Measurements from ENCODE around the gene SARNP.

SARNP gene

GRCh38 chr12:55721601-55722213 is 95.8 kb downstream of the SARNP start:
- DNase-seq = no peak

GRCh38 chr12:55720894-55721444 is 96.6 kb downstream of the SARNP start:
- DNase-seq = no peak

- no peak for DNase-seq
Observed at GRCh38 chr12:55720071-55720564, 97.4 kb downstream of the SARNP start, which contains the start of gene RDH5. Gene RDH5, plus strand, starts transcription at chr12:55720393. Its CDS starts 792 bp downstream, at chr12:55721185.

GRCh38 chr12:55719371-55719770 is 98.2 kb downstream of the SARNP start:
- no peak for DNase-seq

GRCh38 chr12:55718624-55719275 is 98.8 kb downstream of the SARNP start:
- DNase-seq = no peak

GRCh38 chr12:55718015-55718414 is 99.5 kb downstream of the SARNP start:
- DNase-seq = no peak

GRCh38 chr12:55717011-55718007 is 100.2 kb downstream of the SARNP start:
- DNase-seq = no peak

GRCh38 chr12:55716582-55716957 is 101.0 kb downstream of the SARNP start:
- peak; percentile 44 for DNase-seq

GRCh38 chr12:55715833-55716581 is 101.5 kb downstream of the SARNP start, which contains the start of gene BLOC1S1:
Gene BLOC1S1, plus strand, starts transcription at chr12:55716046. Its CDS starts 6 bp downstream, at chr12:55716052.
- DNase-seq = peak; percentile 69

- DNase-seq = no peak
Observed at GRCh38 chr12:55715169-55715764, 102.3 kb downstream of the SARNP start.

GRCh38 chr12:55713721-55714120 is 103.8 kb downstream of the SARNP start:
- DNase-seq = no peak

GRCh38 chr12:55712700-55713415 is 104.7 kb downstream of the SARNP start:
- no peak for DNase-seq

GRCh38 chr12:55711786-55712553 is 105.6 kb downstream of the SARNP start:
- no peak for DNase-seq

GRCh38 chr12:55708695-55709233 is 108.8 kb downstream of the SARNP start:
- DNase-seq = no peak

GRCh38 chr12:55707841-55708694 is 109.5 kb downstream of the SARNP start, which contains the start of gene ITGA7:
Gene ITGA7, minus strand, starts transcription at chr12:55707904. Its CDS starts 222 bp downstream, at chr12:55707682.
- DNase-seq = peak; percentile 13

Measured in DMS79 treated with DMSO at 0.1 percent for 48 hours (cell line).